ENCODE results near the gene ATP8A2.

DNA sequence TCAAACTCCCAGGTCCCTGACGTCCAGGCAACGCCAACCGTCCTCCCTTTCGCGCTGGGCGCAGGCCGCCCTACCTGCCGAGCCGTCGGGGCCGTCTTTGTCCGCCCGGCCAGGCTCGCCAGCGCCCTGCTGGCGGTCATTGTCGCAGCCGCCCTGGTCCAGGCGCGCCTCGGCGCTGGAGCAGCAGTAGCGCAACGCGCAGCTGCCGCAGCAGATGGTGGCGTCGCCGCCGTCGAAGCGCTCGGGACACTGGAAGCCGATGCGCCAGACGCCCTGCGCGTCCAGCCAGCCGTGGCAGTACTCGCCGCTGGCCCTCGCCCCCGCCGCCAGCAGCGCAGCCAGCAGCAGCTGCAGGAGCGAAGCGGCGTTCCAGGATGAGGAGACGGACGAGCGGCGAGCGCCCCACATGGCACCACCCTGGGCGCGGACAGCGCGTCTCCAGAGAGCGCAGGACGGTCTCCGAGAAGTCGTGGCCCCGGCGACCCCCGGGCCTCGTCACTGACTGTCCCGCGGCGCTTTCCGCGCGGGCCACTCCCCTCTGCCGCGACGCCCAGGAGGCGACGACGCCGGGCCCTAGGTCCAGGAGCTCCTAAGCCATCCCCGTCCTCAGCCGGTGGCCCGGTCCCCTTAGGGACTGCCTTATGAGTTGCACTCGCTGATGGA lies 678.9 kb downstream of the ATP8A2 start:
- TF ChIP-seq, protein P1, sequence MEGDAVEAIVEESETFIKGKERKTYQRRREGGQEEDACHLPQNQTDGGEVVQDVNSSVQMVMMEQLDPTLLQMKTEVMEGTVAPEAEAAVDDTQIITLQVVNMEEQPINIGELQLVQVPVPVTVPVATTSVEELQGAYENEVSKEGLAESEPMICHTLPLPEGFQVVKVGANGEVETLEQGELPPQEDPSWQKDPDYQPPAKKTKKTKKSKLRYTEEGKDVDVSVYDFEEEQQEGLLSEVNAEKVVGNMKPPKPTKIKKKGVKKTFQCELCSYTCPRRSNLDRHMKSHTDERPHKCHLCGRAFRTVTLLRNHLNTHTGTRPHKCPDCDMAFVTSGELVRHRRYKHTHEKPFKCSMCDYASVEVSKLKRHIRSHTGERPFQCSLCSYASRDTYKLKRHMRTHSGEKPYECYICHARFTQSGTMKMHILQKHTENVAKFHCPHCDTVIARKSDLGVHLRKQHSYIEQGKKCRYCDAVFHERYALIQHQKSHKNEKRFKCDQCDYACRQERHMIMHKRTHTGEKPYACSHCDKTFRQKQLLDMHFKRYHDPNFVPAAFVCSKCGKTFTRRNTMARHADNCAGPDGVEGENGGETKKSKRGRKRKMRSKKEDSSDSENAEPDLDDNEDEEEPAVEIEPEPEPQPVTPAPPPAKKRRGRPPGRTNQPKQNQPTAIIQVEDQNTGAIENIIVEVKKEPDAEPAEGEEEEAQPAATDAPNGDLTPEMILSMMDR (IDR thresholded peaks at IDR 0.05), result no peak
- TF ChIP-seq POLR2A (IDR thresholded peaks at IDR 0.05), result peak in 1 of 2 donors; percentile 63
